ENCODE data around the gene ZFP64. TPM values are rescaled to one million over a fixed set of nuclear protein-coding genes. Genes with fewer than 3 reads are reported as not detected.

The ZFP64 gene
- total RNA-seq, 1 donor from 2014 or later: 11.5 TPM

DNA sequence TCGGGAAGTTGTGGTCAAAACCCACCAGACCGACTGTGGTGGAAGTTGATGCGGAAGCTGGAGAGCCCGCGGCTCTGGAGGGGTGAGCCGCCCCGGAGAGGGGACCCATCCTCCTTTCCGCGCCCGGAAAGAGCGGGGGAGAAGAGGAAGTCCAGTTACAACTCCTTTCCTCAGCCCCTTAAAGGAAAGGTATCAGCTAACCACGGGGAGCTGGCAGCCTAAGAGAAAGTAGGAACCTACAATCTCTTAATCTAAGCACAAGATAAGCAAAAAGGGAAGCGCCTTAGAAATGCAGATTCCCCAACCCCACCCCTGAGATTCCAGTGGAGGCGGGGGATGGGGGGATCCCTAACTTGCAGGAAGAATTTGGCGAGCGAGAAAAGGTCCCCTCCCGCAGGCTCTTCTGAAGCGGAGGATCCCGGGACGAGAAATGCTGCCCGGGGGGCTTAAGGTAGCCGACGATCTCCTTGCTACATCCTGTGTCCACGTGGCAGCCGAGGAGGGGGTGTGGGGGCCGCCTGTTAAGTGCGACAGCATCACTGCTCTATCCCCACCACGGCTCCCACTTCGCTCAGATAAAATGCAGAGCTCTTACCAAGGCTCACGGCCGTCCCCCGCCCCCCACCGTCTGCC, 87.5 kb downstream of the ZFP64 start:
- DNase-seq: no peak

DNA sequence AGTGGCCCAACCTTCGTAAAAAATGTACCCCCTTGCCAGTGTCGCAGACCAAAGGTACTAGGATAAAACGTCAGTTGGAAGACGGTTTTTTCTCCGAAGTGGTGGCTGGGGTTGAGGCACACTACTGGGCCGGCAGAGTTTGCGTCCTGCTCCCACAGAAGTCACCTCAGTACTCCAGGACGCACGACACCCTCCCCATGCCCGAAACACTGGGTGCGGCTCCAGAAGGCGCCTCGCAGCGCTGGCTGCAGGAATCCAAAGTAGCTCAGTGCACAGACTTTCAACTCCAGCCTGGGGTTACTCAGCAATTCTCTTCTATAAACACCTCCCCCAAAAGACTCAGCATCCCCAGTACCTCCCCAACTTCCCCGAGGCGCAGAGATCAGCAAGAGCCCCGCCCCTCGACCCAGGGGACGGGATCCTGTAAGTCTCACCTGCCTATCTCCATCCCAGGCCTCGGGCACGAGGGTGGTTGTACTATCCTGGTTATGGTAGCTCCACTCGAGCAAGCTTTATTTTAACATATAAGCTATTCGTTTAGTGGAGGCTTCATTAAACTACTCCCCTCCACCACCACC, 88.2 kb downstream of the ZFP64 start:
- no peak for DNase-seq

DNA sequence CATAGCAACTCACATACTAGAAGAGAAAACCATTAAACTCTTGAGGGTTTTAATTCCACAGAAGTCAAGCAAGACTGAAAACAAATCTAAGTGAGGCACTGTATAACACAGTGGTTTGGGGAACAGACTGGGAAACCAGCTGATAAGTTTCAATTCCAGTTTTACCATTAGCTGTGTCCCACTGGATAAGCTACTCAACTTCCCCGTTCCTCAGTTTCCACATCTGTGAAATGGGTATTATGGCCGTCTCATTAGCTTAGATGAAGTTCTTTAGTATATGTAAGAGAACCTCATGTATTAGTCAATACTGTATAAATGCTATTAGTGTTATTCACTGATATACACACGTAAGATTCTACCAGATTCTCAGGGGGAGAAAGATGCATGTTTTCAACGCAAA, 89.0 kb downstream of the ZFP64 start:
- DNase-seq: no peak

DNA sequence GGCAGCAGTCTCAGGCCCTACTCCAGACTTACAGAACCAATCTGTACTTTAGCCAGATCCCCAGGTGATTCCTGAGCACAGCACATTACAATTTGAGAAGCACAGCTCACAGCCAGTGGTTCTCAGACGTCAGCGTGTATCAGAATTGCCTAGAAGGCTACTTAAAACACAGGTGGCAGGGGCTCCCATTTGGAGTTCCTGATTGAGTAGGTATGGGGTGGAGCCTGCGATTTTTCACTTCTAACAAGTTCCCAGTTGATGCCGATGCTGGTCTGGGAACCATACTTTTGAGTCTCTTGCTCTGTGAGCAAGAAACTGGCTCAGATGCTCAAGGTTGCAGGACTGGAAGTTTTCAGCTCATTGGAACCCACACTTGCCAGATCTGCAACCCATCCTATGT, 89.5 kb downstream of the ZFP64 start:
- no peak for DNase-seq

Measured in skin of body (tissue), 2 donors.